Spleen (tissue), 11 donors: ENCODE measurements around the gene SELENOO. TPM values are rescaled to one million over a fixed set of nuclear protein-coding genes. Genes with fewer than 3 reads are reported as not detected.

Source experiments
- DNase-seq: peaks from one replicate; pipeline ENCODE4 v3.0.0-alpha.2; 2020
- H3K27ac ChIP-seq, 8 donors: fragments of 200-600 bp; sonication (generic) in 7 of 8; 1 replicate in 4 of 8; 2 replicates in 4 of 8; pipeline versions ENCODE4 v1.5.0 to v1.8.0; 2016 to 2021; ENCODE audit warnings: inconsistent platforms in 4 of 8, mild to moderate bottlenecking in 4 of 8, moderate library complexity in 1 of 8
- H3K27me3 ChIP-seq, 7 donors: fragments of 200-600 bp; sonication (generic) in 6 of 7; replicated peaks in 1 of 7; 1 replicate in 4 of 7; 2 replicates in 3 of 7; pipeline versions ENCODE4 v1.5.0 to v1.8.0; 2016 to 2021; ENCODE audit warnings: inconsistent platforms in 3 of 7, mild to moderate bottlenecking in 1 of 7
- H3K36me3 ChIP-seq, 6 donors: fragments of 200-600 bp; sonication (generic) in 5 of 6; 1 replicate in 4 of 6; 2 replicates in 2 of 6; pipeline versions ENCODE4 v1.5.0 to v1.8.0; 2016 to 2021; ENCODE audit warnings: inconsistent platforms in 2 of 6
- H3K4me1 ChIP-seq, 6 donors: fragments of 200-600 bp; sonication (generic) in 5 of 6; 1 replicate in 3 of 6; 2 replicates in 3 of 6; pipeline versions ENCODE4 v1.5.0 to v1.8.0; 2016 to 2021; ENCODE audit warnings: inconsistent platforms in 3 of 6
- H3K4me3 ChIP-seq, 8 donors: fragments of 200-600 bp; sonication (generic) in 7 of 8; 1 replicate in 4 of 8; 2 replicates in 4 of 8; pipeline versions ENCODE4 v1.5.0 to v1.8.0; 2016 to 2021; ENCODE audit warnings: inconsistent platforms in 4 of 8, mild to moderate bottlenecking in 4 of 8, moderate library complexity in 2 of 8
- H3K9me3 ChIP-seq, 8 donors: fragments of 200-600 bp; sonication (generic) in 7 of 8; 1 replicate in 4 of 8; 2 replicates in 4 of 8; pipeline versions ENCODE4 v1.5.0 to v1.8.0; 2016 to 2021; ENCODE audit warnings: inconsistent platforms in 4 of 8
- POLR2A ChIP-seq, 3 donors: fragments of 450-650 bp; IDR thresholded peaks; one replicate each; pipeline ENCODE4 v1.5.1; 2017; ENCODE audit warnings: antibody characterized with exemption in 3 of 3, mild to moderate bottlenecking in 1 of 3
- POLR2AphosphoS5 ChIP-seq, 3 donors: sonication (generic); formaldehyde crosslinking; IDR thresholded peaks; one replicate each; pipeline ENCODE4 v1.5.1; 2017; ENCODE audit warnings: antibody characterized with exemption in 3 of 3
- WGBS, 5 donors: extraction: QIAGEN DNeasy Blood & Tissue Kit in 3 of 5; methylation state at CpG; one replicate each; pipeline versions ENCODE4 v1.1.5 to v1.1.7; 2013 to 2018; 5-methylcytosine and 5-hydroxymethylcytosine counted together
- intact Hi-C: fragments of 100-400 bp; cut with DNase I; formaldehyde crosslinking; loops from one replicate; pipeline ENCODE4 v1.15.0; 2023; ENCODE audit warnings: low total_unique reads
- polyA plus RNA-seq, 3 donors: library from polyadenylated mRNA; stranded (reverse); fragments of 200-250 nt; gene quantifications; one replicate each; pipeline ENCODE4 v1.2.1, GENCODE V29; 2013
- total RNA-seq, 7 donors: library from RNA; depleted of rRNA in 3 of 7; stranded (reverse); fragments of >200 nt in 3 of 7; fragmentation: NEBNext Ultra II Directional in 4 of 7; extraction: Animal tissue kit (Norgen Biotek cat#: 25700) in 4 of 7; gene quantifications; one replicate each; pipeline versions ENCODE4 v1.1.0 to v1.2.1, GENCODE V29; 2016 to 2021
- TF ChIP-seq, protein P1 (sequence below), 11 experiments: fragments of 200-600 bp in 7 of 11; fragments of 450-650 bp in 4 of 11; sonication (generic) in 4 of 11; IDR thresholded peaks in 8 of 11; conservative IDR thresholded peaks in 3 of 11; 1 replicate in 7 of 11; 2 replicates in 4 of 11; pipeline versions ENCODE4 v1.4.0 to v1.8.0; 2016 to 2021; ENCODE audit warnings: antibody characterized with exemption in 11 of 11, inconsistent platforms in 4 of 11, mild to moderate bottlenecking in 1 of 11
- donor health status: healthy with polysubstance abuse.
- donor health status: DM: no; HTN: no; CAD: no; lungs with moderate emphysema.
- donor health status: DM: no; HTN: no; CAD: no.
- donor health status: Bipolar disorder and iron deficiency.
- donor health status: healthy.
- donor health status: DM: no; HTN: no; CAD: no.
- donor health status: DM: yes; HTN: yes; CAD: no.

The SELENOO gene
- total and polyA plus RNA-seq, 10 donors: 25.4 to 70.8 (median 29.5) TPM

DNA sequence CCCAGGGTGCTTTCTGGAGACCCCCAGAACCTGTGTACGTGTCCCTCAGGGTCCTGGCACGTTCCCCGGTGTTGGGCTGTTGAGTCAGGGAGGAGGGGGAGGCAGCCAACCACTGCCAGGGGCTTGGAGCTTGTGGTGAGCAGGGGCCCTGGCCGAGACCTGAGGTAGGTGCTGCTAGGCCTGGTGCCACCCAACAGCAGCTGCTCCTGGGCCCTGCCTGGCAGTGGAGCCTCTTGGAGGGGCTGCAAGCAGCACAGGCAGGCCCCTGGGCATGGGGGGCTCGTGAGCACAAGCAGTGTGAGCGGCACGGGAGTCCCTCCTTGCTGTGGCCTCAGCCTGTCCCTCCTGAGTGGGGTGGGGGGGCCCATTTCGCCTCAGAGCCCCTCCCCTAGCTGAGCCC, 7.2 kb upstream of the SELENOO start:
- no peak overlapping the region for H3K4me3 ChIP-seq
- peaks cover 0 to 58% (median 46%) of the 10 kb centered on the region in 6 donors for H3K36me3 ChIP-seq
- intact Hi-C loops: no loop called here
- peaks cover 48 to 90% (median 68%) of the 10 kb centered on the region in 6 donors for H3K4me1 ChIP-seq
- WGBS, 5 donors: 90 to 97% (median 91%) methylated on average over 2 to 8 of the region's 8 CpGs
- H3K9me3 ChIP-seq: no peaks in the 10 kb centered on the region
- no peaks in the 10 kb centered on the region for H3K27me3 ChIP-seq
- H3K27ac ChIP-seq: peak overlapping the region in 3 of 8 donors; percentile 30 to 99 (median 98)
- TF ChIP-seq, protein P1, sequence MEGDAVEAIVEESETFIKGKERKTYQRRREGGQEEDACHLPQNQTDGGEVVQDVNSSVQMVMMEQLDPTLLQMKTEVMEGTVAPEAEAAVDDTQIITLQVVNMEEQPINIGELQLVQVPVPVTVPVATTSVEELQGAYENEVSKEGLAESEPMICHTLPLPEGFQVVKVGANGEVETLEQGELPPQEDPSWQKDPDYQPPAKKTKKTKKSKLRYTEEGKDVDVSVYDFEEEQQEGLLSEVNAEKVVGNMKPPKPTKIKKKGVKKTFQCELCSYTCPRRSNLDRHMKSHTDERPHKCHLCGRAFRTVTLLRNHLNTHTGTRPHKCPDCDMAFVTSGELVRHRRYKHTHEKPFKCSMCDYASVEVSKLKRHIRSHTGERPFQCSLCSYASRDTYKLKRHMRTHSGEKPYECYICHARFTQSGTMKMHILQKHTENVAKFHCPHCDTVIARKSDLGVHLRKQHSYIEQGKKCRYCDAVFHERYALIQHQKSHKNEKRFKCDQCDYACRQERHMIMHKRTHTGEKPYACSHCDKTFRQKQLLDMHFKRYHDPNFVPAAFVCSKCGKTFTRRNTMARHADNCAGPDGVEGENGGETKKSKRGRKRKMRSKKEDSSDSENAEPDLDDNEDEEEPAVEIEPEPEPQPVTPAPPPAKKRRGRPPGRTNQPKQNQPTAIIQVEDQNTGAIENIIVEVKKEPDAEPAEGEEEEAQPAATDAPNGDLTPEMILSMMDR (IDR thresholded peaks at IDR 0.05 in 8 of 11, conservative IDR thresholded peaks at IDR 0.05 in 3 of 11): no peak
- TF ChIP-seq POLR2A (IDR thresholded peaks at IDR 0.05) (no peak), POLR2AphosphoS5 (IDR thresholded peaks at IDR 0.05) (no peak)
- DNase-seq: no peak

DNA sequence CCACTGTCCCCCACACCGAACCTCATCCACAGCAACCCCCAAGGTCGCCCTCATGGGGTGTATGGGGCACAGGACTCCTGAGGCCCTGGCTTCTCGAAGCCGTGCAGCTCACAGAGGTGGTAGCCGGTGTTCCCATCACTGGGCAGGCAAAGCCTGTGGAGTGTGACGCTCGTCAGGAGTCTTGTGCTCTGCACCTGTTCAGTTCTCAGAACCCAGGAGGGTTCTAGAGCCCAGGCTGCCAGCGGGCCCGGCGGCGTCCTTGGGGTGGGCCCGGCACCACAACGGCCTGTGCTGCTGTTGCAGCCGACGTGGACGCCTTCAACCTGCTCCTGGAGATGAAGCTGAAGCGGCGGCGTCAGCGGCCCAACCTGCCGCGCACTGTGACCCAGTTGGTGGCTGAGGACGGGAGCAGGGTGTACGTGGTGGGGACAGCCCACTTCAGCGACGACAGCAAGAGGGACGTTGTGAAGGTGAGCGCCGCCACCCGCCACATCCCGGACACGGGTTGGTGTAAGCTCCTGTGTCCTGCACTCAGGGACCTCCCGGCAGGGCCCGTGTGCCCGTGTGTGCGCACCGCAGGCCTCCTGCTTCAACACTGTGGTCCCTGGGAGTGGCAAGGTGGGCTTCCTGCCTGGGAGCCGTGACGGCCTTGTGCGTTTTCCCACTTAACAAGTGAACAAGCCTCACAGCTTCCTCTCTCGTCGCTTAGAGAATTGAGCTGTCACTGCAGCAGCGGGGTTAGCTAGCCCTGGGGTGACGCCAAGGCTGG, 6.6 kb upstream of the SELENOO start:
- Histone ChIP-seq H3K4me3 (no peak overlapping the region), H3K27ac (peak overlapping the region in 2 of 8 donors; percentile 30 to 99), H3K27me3 (no peaks in the 10 kb centered on the region), H3K4me1 (peaks cover 44 to 90% (median 63%) of the 10 kb centered on the region in 6 donors), H3K36me3 (peaks cover 0 to 64% (median 49%) of the 10 kb centered on the region in 6 donors), H3K9me3 (no peaks in the 10 kb centered on the region)
- WGBS, 5 donors: 89 to 94% (median 90%) methylated on average over 10 to 44 of the region's 44 CpGs
- intact Hi-C loops: no loop called here
- DNase-seq: no peak
- no peak for TF ChIP-seq POLR2A (IDR thresholded peaks at IDR 0.05)
- peak; percentile 8 to 54 (median 15) for TF ChIP-seq POLR2AphosphoS5 (IDR thresholded peaks at IDR 0.05)
- TF ChIP-seq, protein P1 (IDR thresholded peaks at IDR 0.05 in 8 of 11, conservative IDR thresholded peaks at IDR 0.05 in 3 of 11): no peak

DNA sequence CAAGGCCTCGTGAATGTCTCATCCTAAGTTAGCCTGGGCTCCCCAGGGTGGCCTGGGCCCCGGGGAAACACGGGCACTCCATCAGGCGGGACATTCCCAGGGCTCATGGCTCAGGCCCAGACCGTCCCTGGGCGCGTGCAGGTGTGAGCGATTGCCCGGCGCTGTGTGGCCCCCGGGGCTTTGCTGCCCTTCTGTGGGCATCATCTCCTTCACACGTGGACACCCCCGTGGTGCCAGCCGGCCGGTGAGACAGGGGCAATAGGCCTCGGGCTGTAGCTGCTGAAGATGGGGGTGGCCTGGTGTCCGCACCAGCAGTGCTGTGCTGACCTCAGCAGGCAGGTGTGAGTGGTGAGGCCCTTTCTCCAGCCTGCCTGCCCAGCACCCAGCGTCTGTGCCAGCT, 4.6 kb upstream of the SELENOO start:
- peaks cover 0 to 68% (median 49%) of the 10 kb centered on the region in 6 donors for H3K36me3 ChIP-seq
- no peak overlapping the region for H3K27ac ChIP-seq
- H3K4me1 ChIP-seq: peaks cover 30 to 82% (median 54%) of the 10 kb centered on the region in 6 donors
- TF ChIP-seq POLR2AphosphoS5 (IDR thresholded peaks at IDR 0.05): peak in 2 of 3 donors; percentile 4 to 56
- TF ChIP-seq POLR2A (IDR thresholded peaks at IDR 0.05): no peak
- TF ChIP-seq, protein P1 (IDR thresholded peaks at IDR 0.05 in 8 of 11, conservative IDR thresholded peaks at IDR 0.05 in 3 of 11): no peak
- no peak overlapping the region for H3K4me3 ChIP-seq
- no peaks in the 10 kb centered on the region for H3K9me3 ChIP-seq
- DNase-seq: no peak
- H3K27me3 ChIP-seq: no peaks in the 10 kb centered on the region
- 85 to 98% (median 93%) methylated on average over 8 to 18 of the region's 18 CpGs for WGBS, 5 donors
- intact Hi-C loops: no loop called here
